HEK293 (cell line): ENCODE data around the gene FGF8.

Experiments
- IKZF3 ChIP-seq: fragments of 450-650 bp; IDR thresholded peaks from 2 replicates; pipeline ENCODE4 v1.5.0; 2018; ENCODE audit warnings: missing biosample characterization, mild to moderate bottlenecking, missing genetic modification characterization, moderate library complexity
- KLF1 ChIP-seq: fragments of 450-650 bp; formaldehyde crosslinking; IDR thresholded peaks from 2 replicates; pipeline ENCODE4 v1.5.1; 2016; ENCODE audit warnings: missing biosample characterization, missing genetic modification characterization
- SP2 ChIP-seq: fragments of 450-650 bp; formaldehyde crosslinking; IDR thresholded peaks from 2 replicates; pipeline ENCODE4 v1.5.1; 2016; ENCODE audit warnings: missing biosample characterization, missing genetic modification characterization
- TCF7L2 ChIP-seq: IDR thresholded peaks from 2 replicates; pipeline ENCODE4 v1.6.1; 2011; ENCODE audit warnings: low read depth, mild to moderate bottlenecking, inconsistent platforms, low read length, moderate library complexity, borderline replicate concordance
- ZBTB7A ChIP-seq: fragments of 450-650 bp; formaldehyde crosslinking; IDR thresholded peaks from 2 replicates; pipeline ENCODE4 v1.5.1; 2016; ENCODE audit warnings: low read depth, missing biosample characterization, missing genetic modification characterization
- ZEB2 ChIP-seq: fragments of 450-650 bp; formaldehyde crosslinking; IDR thresholded peaks from 2 replicates; pipeline ENCODE4 v1.5.1; 2016; ENCODE audit warnings: missing biosample characterization, missing genetic modification characterization
- ZFP41 ChIP-seq: fragments of 450-650 bp; formaldehyde crosslinking; IDR thresholded peaks from 2 replicates; pipeline ENCODE4 v1.5.1; 2016; ENCODE audit warnings: missing biosample characterization, missing genetic modification characterization, borderline replicate concordance
- ZFP69B ChIP-seq: fragments of 450-650 bp; formaldehyde crosslinking; IDR thresholded peaks from 2 replicates; pipeline ENCODE4 v1.5.1; 2016; ENCODE audit warnings: missing biosample characterization, missing genetic modification characterization
- ZNF157 ChIP-seq: fragments of 450-650 bp; formaldehyde crosslinking; IDR thresholded peaks from 2 replicates; pipeline ENCODE4 v1.5.1; 2016; ENCODE audit warnings: missing biosample characterization, missing genetic modification characterization
- ZNF16 ChIP-seq: fragments of 450-650 bp; formaldehyde crosslinking; IDR thresholded peaks from 2 replicates; pipeline ENCODE4 v1.5.1; 2016; ENCODE audit warnings: low read depth, missing biosample characterization, missing genetic modification characterization
- ZNF202 ChIP-seq: fragments of 450-650 bp; formaldehyde crosslinking; IDR thresholded peaks from 2 replicates; pipeline ENCODE4 v1.5.1; 2016; ENCODE audit warnings: missing biosample characterization, missing genetic modification characterization, borderline replicate concordance
- ZNF239 ChIP-seq: fragments of 450-650 bp; formaldehyde crosslinking; IDR thresholded peaks from 2 replicates; pipeline ENCODE4 v1.5.1; 2016; ENCODE audit warnings: missing biosample characterization, missing genetic modification characterization
- ZNF274 ChIP-seq, 2 experiments: fragments of 200-500 bp in 1 of 2; fragments of 450-650 bp in 1 of 2; sonication (Bioruptor generic) in 1 of 2; formaldehyde crosslinking in 1 of 2; IDR thresholded peaks; 2 replicates each; pipeline versions ENCODE4 v1.5.1 to v1.6.1; 2014 to 2016; ENCODE audit warnings: borderline replicate concordance in 1 of 2, inconsistent platforms in 1 of 2, low read length in 1 of 2, missing biosample characterization in 1 of 2, missing genetic modification characterization in 1 of 2
- ZNF311 ChIP-seq: fragments of 450-650 bp; formaldehyde crosslinking; IDR thresholded peaks from 2 replicates; pipeline ENCODE4 v1.5.1; 2017; ENCODE audit warnings: missing biosample characterization, missing genetic modification characterization, borderline replicate concordance
- ZNF335 ChIP-seq: fragments of 450-650 bp; formaldehyde crosslinking; conservative IDR thresholded peaks from 2 replicates; pipeline ENCODE4 v1.5.1; 2016; ENCODE audit warnings: missing biosample characterization, missing genetic modification characterization
- ZNF529 ChIP-seq: fragments of 450-650 bp; formaldehyde crosslinking; IDR thresholded peaks from 2 replicates; pipeline ENCODE4 v1.5.1; 2017; ENCODE audit warnings: missing genetic modification characterization, missing biosample characterization; ENCODE audit not compliant: insufficient replicate concordance
- ZNF585B ChIP-seq: fragments of 450-650 bp; formaldehyde crosslinking; IDR thresholded peaks from 2 replicates; pipeline ENCODE4 v1.5.1; 2016; ENCODE audit warnings: missing biosample characterization, missing genetic modification characterization
- ZNF600 ChIP-seq: fragments of 450-650 bp; formaldehyde crosslinking; IDR thresholded peaks from 2 replicates; pipeline ENCODE4 v1.5.1; 2016; ENCODE audit warnings: missing biosample characterization, missing genetic modification characterization
- ZNF621 ChIP-seq: fragments of 450-650 bp; formaldehyde crosslinking; IDR thresholded peaks from 2 replicates; pipeline ENCODE4 v1.5.1; 2017; ENCODE audit warnings: missing biosample characterization, missing genetic modification characterization
- ZNF677 ChIP-seq: fragments of 450-650 bp; IDR thresholded peaks from 2 replicates; pipeline ENCODE4 v1.5.0; 2018; ENCODE audit warnings: missing biosample characterization, mild to moderate bottlenecking, missing genetic modification characterization, moderate library complexity
- TF ChIP-seq, protein P1 (sequence below): fragments of 450-650 bp; formaldehyde crosslinking; IDR thresholded peaks from 2 replicates; pipeline ENCODE4 v1.5.1; 2017; ENCODE audit warnings: missing biosample characterization, missing genetic modification characterization
- TF ChIP-seq, protein P2 (sequence below): fragments of 450-650 bp; formaldehyde crosslinking; IDR thresholded peaks from 2 replicates; pipeline ENCODE4 v1.5.1; 2017; ENCODE audit warnings: missing biosample characterization, missing genetic modification characterization
- TF ChIP-seq, protein P3 (sequence below): fragments of 450-650 bp; formaldehyde crosslinking; IDR thresholded peaks from 2 replicates; pipeline ENCODE4 v1.5.1; 2016; ENCODE audit warnings: missing biosample characterization, missing genetic modification characterization
- TF ChIP-seq, protein P4 (sequence below): fragments of 450-650 bp; formaldehyde crosslinking; IDR thresholded peaks from 2 replicates; pipeline ENCODE4 v1.5.1; 2016; ENCODE audit warnings: missing biosample characterization, missing genetic modification characterization
- TF ChIP-seq, protein P5 (sequence below): fragments of 450-650 bp; formaldehyde crosslinking; IDR thresholded peaks from 2 replicates; pipeline ENCODE4 v1.5.1; 2016; ENCODE audit warnings: missing biosample characterization, missing genetic modification characterization
- TF ChIP-seq, protein P6 (sequence below): fragments of 450-650 bp; formaldehyde crosslinking; IDR thresholded peaks from 2 replicates; pipeline ENCODE4 v1.5.1; 2016; ENCODE audit warnings: missing biosample characterization, missing genetic modification characterization

FGF8 gene

DNA sequence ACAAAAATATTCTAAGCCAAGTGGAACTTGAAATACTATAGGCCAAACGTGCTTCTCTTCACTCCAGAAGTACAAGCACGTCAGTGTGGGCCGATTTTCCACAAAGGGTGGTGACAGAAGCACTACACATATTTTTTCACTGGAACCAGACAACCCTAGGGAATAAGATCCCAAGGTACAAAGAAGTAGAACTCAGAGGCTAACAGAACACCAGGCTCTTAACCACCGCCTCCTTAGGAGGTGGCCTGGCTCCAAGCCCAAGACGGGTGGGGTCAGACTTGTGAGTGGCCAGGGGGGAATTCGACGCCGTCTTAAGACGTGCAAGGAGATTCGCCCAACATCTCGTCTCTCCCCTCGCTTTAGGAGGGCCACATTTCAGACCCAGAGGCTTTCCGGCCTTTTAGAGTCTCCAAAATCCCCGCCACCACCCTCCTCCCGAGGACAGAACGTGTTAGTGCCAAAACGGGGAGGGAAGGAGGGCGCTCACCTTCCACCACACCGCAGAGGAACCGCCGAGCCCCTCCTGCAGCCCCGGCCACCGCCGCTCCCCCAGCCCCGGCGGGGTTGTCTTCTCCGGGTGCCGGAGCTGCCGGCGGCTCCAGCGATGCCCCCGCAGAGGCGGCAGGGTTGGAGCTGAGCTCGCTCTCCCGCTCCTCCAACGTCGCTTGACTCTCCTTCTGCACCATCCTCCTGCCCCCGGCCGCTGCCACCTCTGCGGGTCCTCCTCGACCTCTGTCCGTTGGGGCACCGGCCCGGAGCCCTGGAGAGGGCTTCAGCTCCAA lies 41.6 kb upstream of the FGF8 start (continued):
- TF ChIP-seq, protein P1, sequence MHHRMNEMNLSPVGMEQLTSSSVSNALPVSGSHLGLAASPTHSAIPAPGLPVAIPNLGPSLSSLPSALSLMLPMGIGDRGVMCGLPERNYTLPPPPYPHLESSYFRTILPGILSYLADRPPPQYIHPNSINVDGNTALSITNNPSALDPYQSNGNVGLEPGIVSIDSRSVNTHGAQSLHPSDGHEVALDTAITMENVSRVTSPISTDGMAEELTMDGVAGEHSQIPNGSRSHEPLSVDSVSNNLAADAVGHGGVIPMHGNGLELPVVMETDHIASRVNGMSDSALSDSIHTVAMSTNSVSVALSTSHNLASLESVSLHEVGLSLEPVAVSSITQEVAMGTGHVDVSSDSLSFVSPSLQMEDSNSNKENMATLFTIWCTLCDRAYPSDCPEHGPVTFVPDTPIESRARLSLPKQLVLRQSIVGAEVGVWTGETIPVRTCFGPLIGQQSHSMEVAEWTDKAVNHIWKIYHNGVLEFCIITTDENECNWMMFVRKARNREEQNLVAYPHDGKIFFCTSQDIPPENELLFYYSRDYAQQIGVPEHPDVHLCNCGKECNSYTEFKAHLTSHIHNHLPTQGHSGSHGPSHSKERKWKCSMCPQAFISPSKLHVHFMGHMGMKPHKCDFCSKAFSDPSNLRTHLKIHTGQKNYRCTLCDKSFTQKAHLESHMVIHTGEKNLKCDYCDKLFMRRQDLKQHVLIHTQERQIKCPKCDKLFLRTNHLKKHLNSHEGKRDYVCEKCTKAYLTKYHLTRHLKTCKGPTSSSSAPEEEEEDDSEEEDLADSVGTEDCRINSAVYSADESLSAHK = 0 out of 2 replicates have a peak, but pooled peaks have one; percentile 7
- TF ChIP-seq ZNF16 (no peak), ZNF274 (IDR thresholded peaks at IDR 0.05; ENCODE audit: low read length) (no peak), ZNF274 (tag by site-specific recombination; IDR thresholded peaks at IDR 0.05; ENCODE audit: borderline replicate concordance) (no peak), ZNF529 (tag by site-specific recombination) (no peak), IKZF3 (tag by site-specific recombination) (0 out of 2 replicates have a peak, but pooled peaks have one; percentile 62), KLF1 (peak; percentile 25; the same call in 1 of the 2 replicates), ZNF311 (no peak), ZFP69B (tag by site-specific recombination) (peak; percentile 46; the same call in 1 of the 2 replicates), ZNF621 (tag by site-specific recombination) (no peak), ZNF239 (tag by site-specific recombination) (no peak), ZFP41 (tag by site-specific recombination) (no peak), ZNF677 (no peak), ZNF202 (no peak), ZNF585B (tag by site-specific recombination) (no peak), TCF7L2 (no peak), ZNF157 (tag by site-specific recombination) (no peak), ZBTB7A (tag by site-specific recombination) (peak; percentile 43; the same call in 1 of the 2 replicates), SP2 (tag by site-specific recombination) (peak; percentile 63), ZNF335 (tag by site-specific recombination) (peak; percentile 99), ZNF600 (tag by site-specific recombination) (peak; percentile 95), ZEB2 (0 out of 2 replicates have a peak, but pooled peaks have one; percentile 14)
- TF ChIP-seq, protein P2, sequence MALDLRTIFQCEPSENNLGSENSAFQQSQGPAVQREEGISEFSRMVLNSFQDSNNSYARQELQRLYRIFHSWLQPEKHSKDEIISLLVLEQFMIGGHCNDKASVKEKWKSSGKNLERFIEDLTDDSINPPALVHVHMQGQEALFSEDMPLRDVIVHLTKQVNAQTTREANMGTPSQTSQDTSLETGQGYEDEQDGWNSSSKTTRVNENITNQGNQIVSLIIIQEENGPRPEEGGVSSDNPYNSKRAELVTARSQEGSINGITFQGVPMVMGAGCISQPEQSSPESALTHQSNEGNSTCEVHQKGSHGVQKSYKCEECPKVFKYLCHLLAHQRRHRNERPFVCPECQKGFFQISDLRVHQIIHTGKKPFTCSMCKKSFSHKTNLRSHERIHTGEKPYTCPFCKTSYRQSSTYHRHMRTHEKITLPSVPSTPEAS = 0 out of 2 replicates have a peak, but pooled peaks have one; percentile 16
- TF ChIP-seq, protein P3, sequence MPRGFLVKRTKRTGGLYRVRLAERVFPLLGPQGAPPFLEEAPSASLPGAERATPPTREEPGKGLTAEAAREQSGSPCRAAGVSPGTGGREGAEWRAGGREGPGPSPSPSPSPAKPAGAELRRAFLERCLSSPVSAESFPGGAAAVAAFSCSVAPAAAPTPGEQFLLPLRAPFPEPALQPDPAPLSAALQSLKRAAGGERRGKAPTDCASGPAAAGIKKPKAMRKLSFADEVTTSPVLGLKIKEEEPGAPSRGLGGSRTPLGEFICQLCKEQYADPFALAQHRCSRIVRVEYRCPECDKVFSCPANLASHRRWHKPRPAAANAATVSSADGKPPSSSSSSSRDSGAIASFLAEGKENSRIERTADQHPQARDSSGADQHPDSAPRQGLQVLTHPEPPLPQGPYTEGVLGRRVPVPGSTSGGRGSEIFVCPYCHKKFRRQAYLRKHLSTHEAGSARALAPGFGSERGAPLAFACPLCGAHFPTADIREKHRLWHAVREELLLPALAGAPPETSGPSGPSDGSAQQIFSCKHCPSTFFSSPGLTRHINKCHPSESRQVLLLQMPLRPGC = peak; percentile 31; the same call in 1 of the 2 replicates
- TF ChIP-seq, protein P4, sequence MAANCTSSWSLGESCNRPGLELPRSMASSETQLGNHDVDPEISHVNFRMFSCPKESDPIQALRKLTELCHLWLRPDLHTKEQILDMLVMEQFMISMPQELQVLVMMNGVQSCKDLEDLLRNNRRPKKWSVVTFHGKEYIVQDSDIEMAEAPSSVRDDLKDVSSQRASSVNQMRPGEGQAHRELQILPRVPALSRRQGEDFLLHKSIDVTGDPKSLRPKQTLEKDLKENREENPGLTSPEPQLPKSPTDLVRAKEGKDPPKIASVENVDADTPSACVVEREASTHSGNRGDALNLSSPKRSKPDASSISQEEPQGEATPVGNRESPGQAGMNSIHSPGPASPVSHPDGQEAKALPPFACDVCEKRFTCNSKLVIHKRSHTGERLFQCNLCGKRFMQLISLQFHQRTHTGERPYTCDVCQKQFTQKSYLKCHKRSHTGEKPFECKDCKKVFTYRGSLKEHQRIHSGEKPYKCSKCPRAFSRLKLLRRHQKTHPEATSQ (tag by site-specific recombination) = no peak
- TF ChIP-seq, protein P5, sequence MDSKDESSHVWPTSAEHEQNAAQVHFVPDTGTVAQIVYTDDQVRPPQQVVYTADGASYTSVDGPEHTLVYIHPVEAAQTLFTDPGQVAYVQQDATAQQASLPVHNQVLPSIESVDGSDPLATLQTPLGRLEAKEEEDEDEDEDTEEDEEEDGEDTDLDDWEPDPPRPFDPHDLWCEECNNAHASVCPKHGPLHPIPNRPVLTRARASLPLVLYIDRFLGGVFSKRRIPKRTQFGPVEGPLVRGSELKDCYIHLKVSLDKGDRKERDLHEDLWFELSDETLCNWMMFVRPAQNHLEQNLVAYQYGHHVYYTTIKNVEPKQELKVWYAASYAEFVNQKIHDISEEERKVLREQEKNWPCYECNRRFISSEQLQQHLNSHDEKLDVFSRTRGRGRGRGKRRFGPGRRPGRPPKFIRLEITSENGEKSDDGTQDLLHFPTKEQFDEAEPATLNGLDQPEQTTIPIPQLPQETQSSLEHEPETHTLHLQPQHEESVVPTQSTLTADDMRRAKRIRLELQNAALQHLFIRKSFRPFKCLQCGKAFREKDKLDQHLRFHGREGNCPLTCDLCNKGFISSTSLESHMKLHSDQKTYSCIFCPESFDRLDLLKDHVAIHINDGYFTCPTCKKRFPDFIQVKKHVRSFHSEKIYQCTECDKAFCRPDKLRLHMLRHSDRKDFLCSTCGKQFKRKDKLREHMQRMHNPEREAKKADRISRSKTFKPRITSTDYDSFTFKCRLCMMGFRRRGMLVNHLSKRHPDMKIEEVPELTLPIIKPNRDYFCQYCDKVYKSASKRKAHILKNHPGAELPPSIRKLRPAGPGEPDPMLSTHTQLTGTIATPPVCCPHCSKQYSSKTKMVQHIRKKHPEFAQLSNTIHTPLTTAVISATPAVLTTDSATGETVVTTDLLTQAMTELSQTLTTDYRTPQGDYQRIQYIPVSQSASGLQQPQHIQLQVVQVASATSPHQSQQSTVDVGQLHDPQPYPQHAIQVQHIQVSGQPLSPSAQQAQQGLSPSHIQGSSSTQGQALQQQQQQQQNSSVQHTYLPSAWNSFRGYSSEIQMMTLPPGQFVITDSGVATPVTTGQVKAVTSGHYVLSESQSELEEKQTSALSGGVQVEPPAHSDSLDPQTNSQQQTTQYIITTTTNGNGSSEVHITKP (tag by site-specific recombination) = peak; percentile 69
- TF ChIP-seq, protein P6, sequence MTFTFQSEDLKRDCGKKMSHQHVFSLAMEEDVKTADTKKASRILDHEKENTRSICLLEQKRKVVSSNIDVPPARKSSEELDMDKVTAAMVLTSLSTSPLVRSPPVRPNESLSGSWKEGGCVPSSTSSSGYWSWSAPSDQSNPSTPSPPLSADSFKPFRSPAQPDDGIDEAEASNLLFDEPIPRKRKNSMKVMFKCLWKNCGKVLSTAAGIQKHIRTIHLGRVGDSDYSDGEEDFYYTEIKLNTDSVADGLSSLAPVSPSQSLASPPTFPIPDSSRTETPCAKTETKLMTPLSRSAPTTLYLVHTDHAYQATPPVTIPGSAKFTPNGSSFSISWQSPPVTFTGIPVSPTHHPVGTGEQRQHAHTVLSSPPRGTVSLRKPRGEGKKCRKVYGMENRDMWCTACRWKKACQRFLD = no peak
